OCI-LY1 (cell line): ENCODE data around the gene DPP6.
A peak's percentile ranks its signal among the peaks of the same experiment; 100 is the strongest.

ENCODE experiments used
- H2AFZ ChIP-seq: fragments of 200-600 bp; sonication (generic), shearing (Covaris generic); 2 replicates; pipeline ENCODE4 v1.6.0; 2014; ENCODE audit warnings: antibody characterized with exemption, mild to moderate bottlenecking, low read length
- H3F3A ChIP-seq: fragments of 200-600 bp; sonication (generic), shearing (Covaris generic); 2 replicates; pipeline ENCODE4 v1.6.0; 2014; ENCODE audit warnings: mild to moderate bottlenecking, antibody characterized with exemption, low read length, moderate library complexity; ENCODE audit not compliant: insufficient read depth
- H3K27ac ChIP-seq: fragments of 200-600 bp; sonication (generic); 2 replicates; pipeline ENCODE4 v1.5.1; 2014; ENCODE audit warnings: low read length, mixed run types, mild to moderate bottlenecking, low read depth; ENCODE audit not compliant: poor library complexity, severe bottlenecking
- H3K27me3 ChIP-seq: fragments of 200-600 bp; sonication (generic); 2 replicates; pipeline ENCODE4 v1.6.0; 2014; ENCODE audit warnings: antibody characterized with exemption, mild to moderate bottlenecking, low read length, moderate library complexity; ENCODE audit not compliant: insufficient read depth
- H3K36me3 ChIP-seq: fragments of 200-600 bp; sonication (generic); 2 replicates; pipeline ENCODE4 v1.6.1; 2014; ENCODE audit warnings: mild to moderate bottlenecking, antibody characterized with exemption, low read length, moderate library complexity, mixed read lengths; ENCODE audit not compliant: insufficient read depth
- H3K4me1 ChIP-seq: fragments of 200-600 bp; sonication (generic); 2 replicates; pipeline ENCODE4 v1.5.1; 2014; ENCODE audit warnings: mild to moderate bottlenecking, low read length, moderate library complexity; ENCODE audit not compliant: insufficient read depth, severe bottlenecking
- H3K4me2 ChIP-seq: fragments of 200-600 bp; sonication (generic), shearing (Covaris generic); 2 replicates; pipeline ENCODE4 v1.6.1; 2014; ENCODE audit warnings: low read length
- H3K4me3 ChIP-seq: fragments of 200-600 bp; sonication (generic); 2 replicates; pipeline ENCODE4 v1.5.1; 2014; ENCODE audit warnings: low read length, low read depth, mild to moderate bottlenecking, mixed read lengths; ENCODE audit not compliant: poor library complexity, severe bottlenecking
- H3K79me2 ChIP-seq: fragments of 200-600 bp; shearing (Covaris generic); 2 replicates; pipeline ENCODE4 v1.6.1; 2016; ENCODE audit warnings: mixed run types, low read length, mixed read lengths; ENCODE audit not compliant: insufficient read depth
- H3K9ac ChIP-seq: fragments of 200-600 bp; sonication (generic), shearing (Covaris generic); 2 replicates; pipeline ENCODE4 v1.6.1; 2014; ENCODE audit warnings: mild to moderate bottlenecking, low read length, mixed read lengths
- H3K9me2 ChIP-seq: fragments of 200-600 bp; sonication (generic), shearing (Covaris generic); 2 replicates; pipeline ENCODE4 v1.6.1; 2014; ENCODE audit warnings: low read depth, mild to moderate bottlenecking, low read length, mixed read lengths
- H3K9me3 ChIP-seq: fragments of 200-600 bp; shearing (Covaris generic); 2 replicates; pipeline ENCODE4 v1.6.1; 2014; ENCODE audit warnings: low read length, mixed read lengths
- H4K20me1 ChIP-seq: fragments of 200-600 bp; sonication (generic), shearing (Covaris generic); 2 replicates; pipeline ENCODE4 v1.6.0; 2016; ENCODE audit warnings: mild to moderate bottlenecking, low read length; ENCODE audit not compliant: insufficient read depth
- EZH2 ChIP-seq: fragments of 200-600 bp; sonication (generic), shearing (Covaris generic); IDR thresholded peaks from 2 replicates; pipeline ENCODE4 v1.8.0; 2017; ENCODE audit warnings: borderline replicate concordance, mixed run types, mild to moderate bottlenecking, antibody characterized with exemption, low read length, moderate library complexity, mixed read lengths
- TF ChIP-seq, protein P1 (sequence below): fragments of 200-600 bp; sonication (generic), shearing (Covaris generic); IDR thresholded peaks from 2 replicates; pipeline ENCODE4 v1.5.1; 2017; ENCODE audit warnings: mild to moderate bottlenecking, antibody characterized with exemption, low read length, moderate library complexity, mixed read lengths

DPP6 gene

DNA sequence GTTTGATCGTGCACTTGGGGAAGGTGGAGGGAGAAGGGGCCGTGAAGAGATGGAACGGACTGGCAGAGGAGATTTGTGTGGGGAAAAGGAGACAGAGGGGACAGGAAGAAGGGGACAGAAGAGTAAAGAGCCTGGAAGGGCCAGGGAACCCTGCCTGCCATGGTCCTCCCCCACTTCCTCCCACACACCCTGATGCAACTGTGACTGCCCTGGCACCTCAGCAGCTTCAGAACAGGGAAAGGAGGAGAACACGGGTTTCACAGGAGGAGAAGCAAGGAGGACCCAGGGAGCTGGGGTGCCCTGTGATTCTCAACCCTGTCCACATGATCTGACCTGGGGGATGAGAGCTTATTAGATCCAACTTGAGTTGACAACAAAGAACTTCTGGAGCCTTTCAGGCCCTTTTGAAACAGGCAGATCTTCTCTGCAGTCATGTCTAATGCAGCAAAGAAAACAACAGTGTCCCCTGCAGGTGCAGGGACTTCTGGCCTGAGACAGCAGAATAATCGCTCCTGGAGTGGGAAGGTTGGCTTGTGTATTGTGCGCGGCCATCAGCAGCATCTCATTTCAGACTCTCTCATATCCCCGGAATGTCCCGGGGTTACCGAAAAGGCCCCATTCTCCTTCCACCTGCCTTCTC lies 529.2 kb downstream of the DPP6 start:
- no peaks in the 10 kb centered on the region for H4K20me1 ChIP-seq
- no peak overlapping the region for H3K27ac ChIP-seq

DNA sequence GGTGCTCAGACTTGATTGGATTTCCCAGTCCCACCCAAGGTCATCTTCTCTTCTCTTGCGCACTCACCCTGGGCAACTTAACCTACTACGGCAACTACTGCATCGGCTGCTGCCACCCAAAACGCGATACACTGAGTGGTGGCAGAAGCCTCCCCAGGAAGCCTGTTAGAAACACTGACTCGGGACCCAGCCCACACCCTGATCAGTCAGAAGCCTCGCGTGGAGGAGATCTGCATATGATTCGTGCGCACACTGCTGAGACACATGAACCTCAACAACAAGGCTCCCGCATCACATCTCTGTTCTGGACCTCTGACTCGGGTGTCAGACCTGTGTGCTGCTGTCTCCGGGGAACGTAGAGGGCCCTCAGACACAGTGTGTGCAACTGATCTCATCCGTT lies 531.3 kb downstream of the DPP6 start:
- H3K4me1 ChIP-seq = no peaks in the 10 kb centered on the region
- no peaks in the 10 kb centered on the region for H4K20me1 ChIP-seq
- H3F3A ChIP-seq = no peaks in the 10 kb centered on the region
- H3K79me2 ChIP-seq = no peaks in the 10 kb centered on the region
- H3K27ac ChIP-seq = no peak overlapping the region
- TF ChIP-seq, protein P1, sequence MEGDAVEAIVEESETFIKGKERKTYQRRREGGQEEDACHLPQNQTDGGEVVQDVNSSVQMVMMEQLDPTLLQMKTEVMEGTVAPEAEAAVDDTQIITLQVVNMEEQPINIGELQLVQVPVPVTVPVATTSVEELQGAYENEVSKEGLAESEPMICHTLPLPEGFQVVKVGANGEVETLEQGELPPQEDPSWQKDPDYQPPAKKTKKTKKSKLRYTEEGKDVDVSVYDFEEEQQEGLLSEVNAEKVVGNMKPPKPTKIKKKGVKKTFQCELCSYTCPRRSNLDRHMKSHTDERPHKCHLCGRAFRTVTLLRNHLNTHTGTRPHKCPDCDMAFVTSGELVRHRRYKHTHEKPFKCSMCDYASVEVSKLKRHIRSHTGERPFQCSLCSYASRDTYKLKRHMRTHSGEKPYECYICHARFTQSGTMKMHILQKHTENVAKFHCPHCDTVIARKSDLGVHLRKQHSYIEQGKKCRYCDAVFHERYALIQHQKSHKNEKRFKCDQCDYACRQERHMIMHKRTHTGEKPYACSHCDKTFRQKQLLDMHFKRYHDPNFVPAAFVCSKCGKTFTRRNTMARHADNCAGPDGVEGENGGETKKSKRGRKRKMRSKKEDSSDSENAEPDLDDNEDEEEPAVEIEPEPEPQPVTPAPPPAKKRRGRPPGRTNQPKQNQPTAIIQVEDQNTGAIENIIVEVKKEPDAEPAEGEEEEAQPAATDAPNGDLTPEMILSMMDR = no peak
- no peak for TF ChIP-seq EZH2
- H3K36me3 ChIP-seq = no peaks in the 10 kb centered on the region
- H2AFZ ChIP-seq = no peak overlapping the region
- no peaks in the 10 kb centered on the region for H3K9me2 ChIP-seq
- H3K27me3 ChIP-seq = no peaks in the 10 kb centered on the region
- no peak overlapping the region for H3K4me2 ChIP-seq
- no peak overlapping the region for H3K9ac ChIP-seq
- no peaks in the 10 kb centered on the region for H3K9me3 ChIP-seq
- no peak overlapping the region for H3K4me3 ChIP-seq

More for the DNA sequence above, 529.2 kb downstream of the DPP6 start:
- no peaks in the 10 kb centered on the region for H3F3A ChIP-seq
- H2AFZ ChIP-seq = no peak overlapping the region
- TF ChIP-seq, protein P1 = no peak
- TF ChIP-seq EZH2 = no peak
- no peak overlapping the region for H3K4me3 ChIP-seq
- H3K9me3 ChIP-seq = no peaks in the 10 kb centered on the region
- no peaks in the 10 kb centered on the region for H3K27me3 ChIP-seq
- H3K36me3 ChIP-seq = no peaks in the 10 kb centered on the region
- H3K9ac ChIP-seq = no peak overlapping the region
- H3K79me2 ChIP-seq = no peaks in the 10 kb centered on the region
- no peak overlapping the region for H3K4me2 ChIP-seq
- H3K4me1 ChIP-seq = no peaks in the 10 kb centered on the region
- H3K9me2 ChIP-seq = no peaks in the 10 kb centered on the region

DNA sequence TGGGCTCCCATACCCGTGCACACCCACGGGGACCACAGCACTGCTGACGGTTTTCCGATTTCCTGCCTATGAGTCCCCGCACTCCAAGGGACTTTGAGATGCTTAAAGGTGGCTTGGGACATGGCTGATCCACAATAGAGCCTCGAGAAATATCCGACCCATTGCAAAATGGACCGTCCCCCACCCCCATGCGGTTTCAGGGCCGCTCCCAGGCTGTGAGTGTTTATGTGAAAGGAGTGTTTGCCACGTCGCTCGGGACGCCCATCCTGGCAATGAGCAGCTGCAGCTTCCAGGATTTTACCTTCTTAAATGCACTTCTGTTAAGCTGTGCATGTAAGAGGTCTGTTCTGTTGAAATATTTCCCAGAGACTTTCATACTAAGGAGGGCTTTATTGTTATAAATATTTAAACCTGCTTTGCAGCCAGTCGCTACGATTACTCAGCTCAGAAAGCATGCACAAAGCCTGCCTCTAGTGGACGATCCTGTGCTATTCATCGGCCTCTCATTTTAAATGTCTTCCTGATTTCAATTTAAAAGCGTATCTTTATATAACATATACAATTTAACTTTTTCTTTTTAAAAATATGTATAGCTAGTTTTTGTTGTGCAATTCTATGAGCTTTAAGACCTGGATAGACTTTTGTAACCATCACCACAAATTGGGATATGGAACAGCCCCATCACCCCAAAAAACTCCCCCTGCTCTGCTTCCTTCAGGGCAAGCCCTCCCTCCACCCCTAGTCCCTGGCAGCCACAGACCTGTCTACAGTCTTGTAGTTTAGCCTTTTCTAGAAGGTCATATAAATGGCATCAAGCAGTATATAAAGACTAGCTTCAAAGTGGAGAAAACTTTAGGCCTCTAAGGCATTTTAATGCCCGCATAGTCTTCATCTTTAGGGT lies 532.4 kb downstream of the DPP6 start:
- no peak overlapping the region for H3K9ac ChIP-seq
- TF ChIP-seq EZH2 = no peak
- TF ChIP-seq, protein P1 = peak; percentile 48
- no peak overlapping the region for H3K4me3 ChIP-seq
- no peaks in the 10 kb centered on the region for H4K20me1 ChIP-seq
- no peaks in the 10 kb centered on the region for H3K9me3 ChIP-seq
- no peaks in the 10 kb centered on the region for H3K36me3 ChIP-seq
- H3K27ac ChIP-seq = no peak overlapping the region
- no peak overlapping the region for H3K4me2 ChIP-seq
- H2AFZ ChIP-seq = no peak overlapping the region
- H3K9me2 ChIP-seq = no peaks in the 10 kb centered on the region
- H3K4me1 ChIP-seq = no peaks in the 10 kb centered on the region
- H3K79me2 ChIP-seq = no peaks in the 10 kb centered on the region
- no peaks in the 10 kb centered on the region for H3K27me3 ChIP-seq
- H3F3A ChIP-seq = no peaks in the 10 kb centered on the region
